Fibroblast of the conjunctiva (primary cell): ENCODE measurements around the gene CD300LF.

ENCODE experiments used
- DNase-seq: peaks from one replicate; pipeline ENCODE4 v3.0.0-alpha.2; 2010; ENCODE audit warnings: low read depth

Gene CD300LF

GRCh38 chr17:74745548-74746177 is 32.9 kb upstream of the CD300LF start:
- DNase-seq: no peak

GRCh38 chr17:74744714-74745547 is 32.2 kb upstream of the CD300LF start:
- no peak for DNase-seq

- DNase-seq: no peak
These were observed 31.6 kb upstream of the CD300LF start for GRCh38 chr17:74744349-74744713.

GRCh38 chr17:74743755-74744154 is 31.0 kb upstream of the CD300LF start:
- DNase-seq: no peak

GRCh38 chr17:74742978-74743545 is 30.3 kb upstream of the CD300LF start:
- no peak for DNase-seq

- DNase-seq: no peak
These were observed 29.4 kb upstream of the CD300LF start for GRCh38 chr17:74742153-74742515.

GRCh38 chr17:74740641-74741387 is 28.1 kb upstream of the CD300LF start:
- no peak for DNase-seq

- no peak for DNase-seq
These were observed 27.4 kb upstream of the CD300LF start for GRCh38 chr17:74740173-74740572.

GRCh38 chr17:74739227-74739831 is 26.6 kb upstream of the CD300LF start:
- no peak for DNase-seq

GRCh38 chr17:74738051-74738996 is 25.6 kb upstream of the CD300LF start:
- DNase-seq: no peak

- no peak for DNase-seq
These were observed 24.8 kb upstream of the CD300LF start for GRCh38 chr17:74737299-74738050.

GRCh38 chr17:74736513-74737298 is 24.0 kb upstream of the CD300LF start, which contains the start of gene RAB37:
TSS of gene RAB37 (plus strand) at chr17:74737256. CDS start at chr17:74737273, 17 bp downstream.
- DNase-seq: no peak

GRCh38 chr17:74734256-74734655 is 21.5 kb upstream of the CD300LF start:
- no peak for DNase-seq

GRCh38 chr17:74733365-74734122 is 20.8 kb upstream of the CD300LF start:
- DNase-seq: no peak

- DNase-seq: no peak
These were observed 19.5 kb upstream of the CD300LF start for GRCh38 chr17:74732042-74732867.

GRCh38 chr17:74731347-74731605 is 18.6 kb upstream of the CD300LF start:
- DNase-seq: no peak

GRCh38 chr17:74730491-74731346 is 18.0 kb upstream of the CD300LF start:
- no peak for DNase-seq
